Activated CD8-positive, alpha-beta memory T cell treated with anti-CD3 and anti-CD28 coated beads, Interleukin-2, amount 50 U/mL, for 1 hour (primary cell): ENCODE measurements around the gene TOR2A.

Experiments
- DNase-seq: peaks from one replicate; pipeline ENCODE4 v3.0.0-alpha.2; 2020; ENCODE audit errors: extremely low read depth

TOR2A gene

GRCh38 chr9:127698985-127699670 is 36.0 kb downstream of the TOR2A start:
- peak; percentile 58 for DNase-seq

GRCh38 chr9:127698386-127698785 is 36.7 kb downstream of the TOR2A start:
- no peak for DNase-seq

GRCh38 chr9:127697575-127697974 is 37.5 kb downstream of the TOR2A start:
- no peak for DNase-seq

- DNase-seq: no peak
Observed at GRCh38 chr9:127694890-127695720, 40.0 kb downstream of the TOR2A start.

- DNase-seq: no peak
Observed at GRCh38 chr9:127693697-127694096, 41.4 kb downstream of the TOR2A start.

GRCh38 chr9:127693143-127693542 is 42.0 kb downstream of the TOR2A start:
- DNase-seq: no peak

GRCh38 chr9:127692071-127692470 is 43.0 kb downstream of the TOR2A start:
- DNase-seq: no peak

GRCh38 chr9:127690735-127691134 is 44.4 kb downstream of the TOR2A start:
- no peak for DNase-seq

- DNase-seq: no peak
Observed at GRCh38 chr9:127689329-127690000, 45.6 kb downstream of the TOR2A start.

GRCh38 chr9:127686461-127687393 is 48.4 kb downstream of the TOR2A start:
- no peak for DNase-seq

GRCh38 chr9:127684576-127684975 is 50.5 kb downstream of the TOR2A start:
- no peak for DNase-seq

- DNase-seq: no peak
Observed at GRCh38 chr9:127683723-127684122, 51.4 kb downstream of the TOR2A start.

- DNase-seq: no peak
Observed at GRCh38 chr9:127682351-127683136, 52.5 kb downstream of the TOR2A start.
